ENCODE measurements around the gene AKAP9. TPM values are rescaled to one million over a fixed set of nuclear protein-coding genes. Genes with fewer than 3 reads are reported as not detected.

Gene AKAP9
- total RNA-seq, 1 donor = 49.2 TPM

GRCh38 chr7:92150450-92151017 lies 209.9 kb downstream of the AKAP9 start:
- H3K4me3 ChIP-seq (ENCODE audit: low read depth, low read length) = no peak overlapping the region
- TF ChIP-seq CTCF (IDR thresholded peaks at IDR 0.05; ENCODE audit: insufficient read depth, low read depth, low read length) = no peak
- DNase-seq (ENCODE audit: low read depth) = no peak

- no peak for DNase-seq (ENCODE audit: low read depth)
- TF ChIP-seq CTCF (IDR thresholded peaks at IDR 0.05; ENCODE audit: insufficient read depth, low read depth, low read length) = no peak
- no peak overlapping the region for H3K4me3 ChIP-seq (ENCODE audit: low read depth, low read length)
Observed at GRCh38 chr7:92155108-92155739, 214.6 kb downstream of the AKAP9 start.

GRCh38 chr7:92156990-92157389 lies 216.3 kb downstream of the AKAP9 start:
- H3K4me3 ChIP-seq (ENCODE audit: low read depth, low read length) = no peak overlapping the region
- peak; percentile 30 for DNase-seq (ENCODE audit: low read depth)
- TF ChIP-seq CTCF (IDR thresholded peaks at IDR 0.05; ENCODE audit: insufficient read depth, low read depth, low read length) = no peak

GRCh38 chr7:92158660-92159575 lies 218.3 kb downstream of the AKAP9 start:
- no peak overlapping the region for H3K4me3 ChIP-seq (ENCODE audit: low read depth, low read length)
- no peak for TF ChIP-seq CTCF (IDR thresholded peaks at IDR 0.05; ENCODE audit: insufficient read depth, low read depth, low read length)
- DNase-seq (ENCODE audit: low read depth) = peak; percentile 69

Other genes starting within 250 kb of the AKAP9 start
- gene MTERF1, start 60.2 kb upstream of the AKAP9 start, total RNA-seq = 8.7 and 13.4 TPM in 2 replicates
- 324 and 431 TPM in 2 replicates for gene CYP51A1, start 193.6 kb downstream of the AKAP9 start, total RNA-seq
- under 0.01 TPM in 1 of 2 replicates, not detected in the other for gene LRRD1, start 238.3 kb downstream of the AKAP9 start, total RNA-seq